ENCODE results near the gene TNIK.

- no peak for TF ChIP-seq ZNF274 (IDR thresholded peaks at IDR 0.05; ENCODE audit: low read depth, low read length)
- TF ChIP-seq YY1 (IDR thresholded peaks at IDR 0.05; ENCODE audit: insufficient read depth, insufficient read length): no peak
Measured at GRCh38 chr3:171508676-171509075, 48.5 kb upstream of the TNIK start.
